Measurements from ENCODE around the gene SHROOM3. TPM values are rescaled to one million over a fixed set of nuclear protein-coding genes. Genes with fewer than 3 reads are reported as not detected.

Gene SHROOM3
- total RNA-seq, 2 donors from 2014 or later = 30.6 to 30.9 TPM

- H3K27ac ChIP-seq = no peak overlapping the region
- DNase-seq (ENCODE audit: low spot score) = no peak
- no peaks in the 10 kb centered on the region for H3K27me3 ChIP-seq
- no peak overlapping the region for H3K4me3 ChIP-seq
- H3K4me1 ChIP-seq = peaks cover 0 to 24% of the 10 kb centered on the region in 2 donors
- H3K36me3 ChIP-seq = peaks cover 12% of the 10 kb centered on the region
- TF ChIP-seq CTCF (IDR thresholded peaks at IDR 0.05) = no peak
- H3K9me3 ChIP-seq = no peaks in the 10 kb centered on the region
Observed at GRCh38 chr4:76712564-76712963, 277.5 kb downstream of the SHROOM3 start.

GRCh38 chr4:76714226-76714625, 279.2 kb downstream of the SHROOM3 start:
- H3K27me3 ChIP-seq = no peaks in the 10 kb centered on the region
- H3K9me3 ChIP-seq = no peaks in the 10 kb centered on the region
- H3K36me3 ChIP-seq = peaks cover 12% of the 10 kb centered on the region
- no peak overlapping the region for H3K27ac ChIP-seq
- no peak for TF ChIP-seq CTCF (IDR thresholded peaks at IDR 0.05)
- no peak overlapping the region for H3K4me3 ChIP-seq
- no peak for DNase-seq (ENCODE audit: low spot score)
- peaks cover 0 to 18% of the 10 kb centered on the region in 2 donors for H3K4me1 ChIP-seq

GRCh38 chr4:76716020-76716419, 281.0 kb downstream of the SHROOM3 start:
- DNase-seq (ENCODE audit: low spot score) = no peak
- no peak for TF ChIP-seq CTCF (IDR thresholded peaks at IDR 0.05)
- peaks cover 0 to 9% of the 10 kb centered on the region in 2 donors for H3K4me1 ChIP-seq
- H3K27me3 ChIP-seq = no peaks in the 10 kb centered on the region
- H3K4me3 ChIP-seq = no peak overlapping the region
- H3K27ac ChIP-seq = no peak overlapping the region
- peaks cover 8% of the 10 kb centered on the region for H3K36me3 ChIP-seq
- H3K9me3 ChIP-seq = no peaks in the 10 kb centered on the region

GRCh38 chr4:76716658-76717057, 281.6 kb downstream of the SHROOM3 start:
- no peaks in the 10 kb centered on the region for H3K27me3 ChIP-seq
- peaks cover 4% of the 10 kb centered on the region for H3K36me3 ChIP-seq
- no peak overlapping the region for H3K27ac ChIP-seq
- DNase-seq (ENCODE audit: low spot score) = no peak
- no peak overlapping the region for H3K4me3 ChIP-seq
- no peaks in the 10 kb centered on the region for H3K9me3 ChIP-seq
- no peak for TF ChIP-seq CTCF (IDR thresholded peaks at IDR 0.05)
- H3K4me1 ChIP-seq = peaks cover 0 to 9% of the 10 kb centered on the region in 2 donors

GRCh38 chr4:76717431-76717830, 282.4 kb downstream of the SHROOM3 start:
- peaks cover 0 to 9% of the 10 kb centered on the region in 2 donors for H3K4me1 ChIP-seq
- no peak overlapping the region for H3K27ac ChIP-seq

More at GRCh38 chr4:76717431-76717830, 282.4 kb downstream of the SHROOM3 start:
- peaks cover 4% of the 10 kb centered on the region for H3K36me3 ChIP-seq
- H3K4me3 ChIP-seq = no peak overlapping the region
- no peaks in the 10 kb centered on the region for H3K27me3 ChIP-seq
- no peak for DNase-seq (ENCODE audit: low spot score)
- no peaks in the 10 kb centered on the region for H3K9me3 ChIP-seq
- TF ChIP-seq CTCF (IDR thresholded peaks at IDR 0.05) = no peak
